GM18507 (cell line): ENCODE data around the gene CEP76.

Experiments used
- DNase-seq: peaks from one replicate; pipeline ENCODE4 v3.0.0; 2011; ENCODE audit warnings: low read depth; ENCODE audit not compliant: insufficient read length; ENCODE audit errors: extremely low spot score
- FAIRE-seq: peaks from 2 replicates; lab custom pipeline; 2011; peaks lifted over from hg19 to GRCh38; lab: Jason Lieb, UNC

The CEP76 gene, protein sequence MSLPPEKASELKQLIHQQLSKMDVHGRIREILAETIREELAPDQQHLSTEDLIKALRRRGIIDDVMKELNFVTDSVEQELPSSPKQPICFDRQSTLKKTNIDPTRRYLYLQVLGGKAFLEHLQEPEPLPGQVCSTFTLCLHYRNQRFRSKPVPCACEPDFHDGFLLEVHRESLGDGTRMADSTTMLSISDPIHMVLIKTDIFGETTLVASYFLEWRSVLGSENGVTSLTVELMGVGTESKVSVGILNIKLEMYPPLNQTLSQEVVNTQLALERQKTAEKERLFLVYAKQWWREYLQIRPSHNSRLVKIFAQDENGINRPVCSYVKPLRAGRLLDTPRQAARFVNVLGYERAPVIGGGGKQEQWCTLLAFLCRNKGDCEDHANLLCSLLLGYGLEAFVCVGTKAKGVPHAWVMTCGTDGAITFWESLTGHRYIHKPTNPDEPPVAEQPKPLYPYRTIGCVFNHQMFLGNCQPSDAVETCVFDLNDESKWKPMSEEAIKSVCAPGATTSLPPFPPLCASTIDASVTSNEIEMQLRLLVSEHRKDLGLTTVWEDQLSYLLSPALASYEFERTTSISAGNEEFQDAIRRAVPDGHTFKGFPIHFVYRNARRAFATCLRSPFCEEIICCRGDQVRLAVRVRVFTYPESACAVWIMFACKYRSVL

GRCh38 chr18:12702221-12703095 is at the start of gene CEP76, which contains the start of gene PSMG2:
TSS of gene CEP76 (minus strand) at chr18:12702723. CDS start at chr18:12702548, 175 bp downstream.
TSS of gene PSMG2 (plus strand) at chr18:12703042. CDS start at chr18:12703108, 66 bp downstream.
- FAIRE-seq (peak; percentile 77), DNase-seq (peak; percentile 83)

GRCh38 chr18:12751891-12752290 is 49.4 kb upstream of the CEP76 start:
- no peak for DNase-seq
- FAIRE-seq = no peak

GRCh38 chr18:12751503-12751884 is 49.0 kb upstream of the CEP76 start:
- DNase-seq = no peak
- no peak for FAIRE-seq

- FAIRE-seq = no peak
- no peak for DNase-seq
Observed at GRCh38 chr18:12750715-12751502, 48.4 kb upstream of the CEP76 start.

DNA sequence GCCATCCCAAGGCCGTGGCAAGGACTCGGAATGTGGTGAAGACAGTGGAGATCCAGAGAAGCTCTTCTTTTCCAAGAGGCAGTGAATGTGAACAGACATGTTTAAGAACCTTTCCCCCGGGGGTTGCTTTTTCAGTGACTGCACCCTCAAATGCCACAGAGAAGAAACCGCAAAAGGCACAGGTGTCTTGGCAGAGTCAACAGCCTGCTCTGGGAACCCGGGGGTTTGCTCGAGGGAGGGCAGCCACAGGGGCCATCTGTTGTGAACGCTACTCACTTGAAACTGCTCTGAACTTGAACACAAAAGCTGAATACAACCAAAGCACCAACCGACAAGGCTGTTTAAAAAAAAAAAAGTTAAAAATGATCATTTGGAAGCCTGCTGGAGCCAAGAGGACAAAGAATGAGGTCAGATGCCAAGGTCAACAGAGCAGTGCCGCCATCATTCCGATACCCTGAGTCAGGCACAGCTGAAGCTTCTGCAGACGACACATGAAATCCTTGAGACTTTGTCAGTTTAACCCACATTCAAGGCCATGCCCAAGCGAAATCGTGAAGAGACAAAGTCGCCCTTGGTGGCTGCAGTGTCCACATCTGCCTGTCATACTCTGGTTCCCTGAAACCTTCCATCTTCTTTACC is 47.7 kb upstream of the CEP76 start:
- no peak for FAIRE-seq
- DNase-seq = no peak

- no peak for DNase-seq
- no peak for FAIRE-seq
Observed at GRCh38 chr18:12749121-12749520, 46.6 kb upstream of the CEP76 start.

DNA sequence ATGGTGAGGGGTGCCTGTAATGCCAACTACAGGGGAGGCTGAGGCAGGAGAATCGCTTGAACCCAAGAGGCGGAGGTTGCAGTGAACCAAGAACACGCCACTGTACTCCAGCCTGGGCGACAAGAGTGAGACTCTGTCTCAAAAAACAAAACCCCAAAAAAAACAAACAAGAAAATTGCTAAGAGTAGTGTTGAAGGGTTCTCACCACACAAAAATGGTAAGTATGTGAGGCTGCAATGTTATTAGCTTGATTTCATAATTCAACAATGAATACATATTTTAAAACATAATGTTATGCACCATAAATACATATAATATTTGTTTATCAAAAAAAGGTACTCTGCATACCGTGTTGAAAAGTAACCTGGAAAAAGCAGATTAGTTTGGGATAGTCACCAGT is 46.1 kb upstream of the CEP76 start:
- no peak for DNase-seq
- no peak for FAIRE-seq

DNA sequence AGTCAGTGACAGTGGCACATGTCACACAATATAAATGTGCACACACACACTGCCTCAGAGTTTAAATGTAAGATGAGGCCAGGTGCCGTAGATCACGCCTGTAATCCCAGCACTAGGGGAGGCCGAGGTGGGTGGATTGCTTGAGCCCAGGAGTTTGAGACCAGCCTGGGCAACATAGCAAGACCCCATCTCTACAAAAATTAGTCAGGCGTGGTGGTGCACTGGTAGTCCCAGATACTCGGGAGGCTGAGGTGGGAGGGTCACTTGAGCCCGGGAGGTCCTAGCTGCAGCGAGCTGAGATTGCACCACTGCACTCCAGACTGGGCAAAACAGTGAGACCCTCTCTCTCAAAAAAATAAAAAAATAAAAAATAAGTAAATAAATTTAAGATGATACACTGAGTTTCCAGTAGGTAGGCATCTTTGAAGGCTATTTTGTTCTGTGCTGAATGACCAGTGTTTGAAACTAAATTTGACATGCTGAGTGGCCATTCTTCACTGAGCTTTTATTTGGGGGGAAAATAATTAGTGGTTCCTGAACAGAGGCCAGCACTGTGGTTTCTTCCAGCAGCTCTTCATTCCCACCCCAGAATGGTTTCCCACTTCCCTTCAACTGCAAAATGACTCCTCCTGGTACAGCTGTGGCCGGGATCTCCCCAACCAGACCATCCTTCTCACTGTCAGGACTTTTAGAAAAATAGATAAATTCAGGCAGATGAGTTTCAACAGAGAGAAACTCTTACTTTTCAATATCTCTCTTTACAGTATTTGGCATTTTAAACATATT is 45.2 kb upstream of the CEP76 start:
- FAIRE-seq = no peak
- DNase-seq = no peak

GRCh38 chr18:12745095-12745795 is 42.7 kb upstream of the CEP76 start:
- DNase-seq = no peak
- no peak for FAIRE-seq

- FAIRE-seq = peak; percentile 60
- DNase-seq = no peak
Observed at GRCh38 chr18:12744103-12744502, 41.6 kb upstream of the CEP76 start.

GRCh38 chr18:12742453-12742852 is 39.9 kb upstream of the CEP76 start:
- DNase-seq (no peak), FAIRE-seq (no peak)

GRCh38 chr18:12741351-12741750 is 38.8 kb upstream of the CEP76 start:
- FAIRE-seq (no peak), DNase-seq (no peak)

GRCh38 chr18:12737243-12737902 is 34.9 kb upstream of the CEP76 start:
- DNase-seq (no peak), FAIRE-seq (no peak)

DNA sequence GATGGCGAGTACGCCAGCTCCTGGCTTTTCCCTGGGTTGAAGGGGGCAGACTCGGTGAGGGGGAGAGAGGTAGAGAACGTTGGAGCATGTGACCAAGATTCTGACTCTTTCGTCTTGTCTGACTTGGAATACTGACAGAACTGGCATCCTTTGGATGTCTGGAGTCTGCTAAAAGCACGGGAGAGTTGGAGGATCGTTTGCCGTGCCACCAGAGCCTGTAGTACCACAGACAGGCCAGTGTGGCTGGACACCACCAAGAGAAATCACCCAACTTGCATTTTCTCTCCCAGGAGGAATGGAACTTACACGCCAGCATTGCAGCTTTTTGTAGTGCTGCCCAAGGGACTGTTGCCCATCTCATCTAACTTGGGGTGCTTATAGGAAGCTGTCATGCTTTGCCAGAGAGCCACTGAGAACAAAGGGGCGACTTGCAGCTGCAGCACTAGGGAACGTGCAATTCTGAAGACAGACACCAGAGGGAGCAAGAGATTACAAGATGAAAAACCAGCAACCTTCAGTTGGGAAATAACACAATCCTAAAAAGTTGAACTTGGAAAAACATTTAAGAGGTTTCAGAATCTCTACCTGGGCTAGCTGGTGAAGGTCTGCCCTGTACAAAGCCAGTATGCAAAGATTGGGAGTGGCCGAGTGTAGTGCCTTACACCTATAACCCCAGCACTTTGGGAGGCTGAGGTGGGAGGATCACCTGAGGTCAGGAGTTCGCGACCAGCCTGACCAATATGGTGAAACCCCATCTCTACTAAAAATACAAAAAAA is 24.4 kb upstream of the CEP76 start:
- peak; percentile 80 for FAIRE-seq

GRCh38 chr18:12726331-12726730 is 23.8 kb upstream of the CEP76 start:
- DNase-seq (no peak), FAIRE-seq (no peak)

More for the DNA sequence above, 24.4 kb upstream of the CEP76 start:
- no peak for DNase-seq

DNA sequence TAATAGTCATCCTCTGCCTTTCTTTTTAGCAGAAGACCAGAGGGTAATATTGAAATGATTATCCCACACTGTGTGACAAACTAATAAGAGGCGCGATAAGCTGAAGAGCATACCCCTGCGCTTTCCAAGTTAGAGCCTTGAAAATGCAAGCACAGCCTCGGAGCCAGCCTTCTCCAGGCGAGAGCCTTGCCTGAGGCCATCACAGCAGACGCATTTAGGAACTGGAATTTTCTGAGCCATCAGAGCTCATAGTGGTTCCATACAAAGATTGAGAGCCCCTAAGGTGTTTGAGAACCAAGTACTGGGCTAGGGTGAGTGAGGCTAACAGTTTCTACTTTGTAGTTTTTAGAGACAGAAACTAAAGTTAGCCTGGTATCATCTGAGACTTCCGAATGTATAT is 20.2 kb upstream of the CEP76 start:
- DNase-seq (no peak), FAIRE-seq (no peak)
